HG02870 (cell line): Measurements from ENCODE around the gene AXDND1.
"Not testable (repeated sequence)": the region's sequence is repeated elsewhere in the genome, so short reads cannot be mapped to it uniquely, and the experiment has no call there.

ENCODE experiments used
- ATAC-seq: cut with Tn5 transposase; IDR thresholded peaks from one replicate; pipeline ENCODE4 v1.9.1; 2021; ENCODE audit warnings: mild to moderate bottlenecking, moderate library complexity; ENCODE audit not compliant: unreplicated experiment

Gene AXDND1

DNA sequence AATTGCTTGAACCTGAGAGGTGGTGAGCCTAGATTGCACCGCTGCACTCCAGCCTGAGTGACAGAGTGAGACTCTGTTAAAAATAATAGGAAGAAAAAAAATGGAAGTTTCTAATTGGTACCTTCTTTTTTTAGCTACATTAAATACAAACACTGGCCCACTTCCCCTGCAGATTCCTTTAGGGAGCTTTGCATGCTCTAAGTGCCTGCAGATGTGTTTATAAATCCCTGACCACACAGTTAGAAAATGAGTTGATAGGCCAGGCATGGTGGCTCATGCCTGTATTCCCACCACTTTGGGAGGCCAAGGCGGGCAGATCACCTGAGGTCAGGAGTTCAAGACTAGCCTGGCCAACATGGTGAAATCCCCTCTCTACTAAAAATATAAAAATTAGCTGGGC, 4.1 kb upstream of the AXDND1 start:
- not testable (repeated sequence) for ATAC-seq

DNA sequence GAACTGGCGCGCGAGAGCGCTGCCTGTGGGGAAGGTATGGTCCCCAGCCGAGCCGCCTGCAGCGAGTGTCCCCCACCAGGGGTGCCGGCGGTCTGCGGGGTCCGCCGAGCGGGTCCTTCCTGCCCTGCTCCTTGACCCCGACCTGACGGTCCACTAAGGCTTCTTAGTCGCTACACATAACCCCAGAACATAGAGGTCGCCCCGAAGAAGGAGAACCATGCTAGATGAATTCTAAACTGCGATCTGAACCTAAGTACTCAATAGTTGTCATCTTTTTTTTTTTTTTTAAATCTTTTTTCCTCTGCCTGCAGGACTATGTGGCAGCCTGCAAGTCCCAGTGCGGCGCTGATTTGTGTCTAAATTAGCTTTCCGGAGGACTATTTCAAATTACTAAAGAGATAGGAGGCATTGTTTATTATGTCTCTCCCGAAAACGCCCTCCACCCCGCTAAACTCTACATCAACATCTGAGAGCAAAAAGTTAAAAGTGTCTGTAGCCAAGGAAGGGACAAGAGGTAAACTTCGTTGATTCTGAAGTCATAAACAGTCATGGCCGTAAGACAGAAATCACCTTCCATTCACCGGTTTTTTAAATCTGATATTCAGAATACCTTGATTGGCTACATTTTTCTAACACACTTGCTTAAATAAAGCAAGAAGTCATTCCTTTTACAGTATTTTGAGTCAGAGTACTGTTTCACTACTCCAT, 476 bp downstream of the AXDND1 start:
- peak; percentile 0 for ATAC-seq

DNA sequence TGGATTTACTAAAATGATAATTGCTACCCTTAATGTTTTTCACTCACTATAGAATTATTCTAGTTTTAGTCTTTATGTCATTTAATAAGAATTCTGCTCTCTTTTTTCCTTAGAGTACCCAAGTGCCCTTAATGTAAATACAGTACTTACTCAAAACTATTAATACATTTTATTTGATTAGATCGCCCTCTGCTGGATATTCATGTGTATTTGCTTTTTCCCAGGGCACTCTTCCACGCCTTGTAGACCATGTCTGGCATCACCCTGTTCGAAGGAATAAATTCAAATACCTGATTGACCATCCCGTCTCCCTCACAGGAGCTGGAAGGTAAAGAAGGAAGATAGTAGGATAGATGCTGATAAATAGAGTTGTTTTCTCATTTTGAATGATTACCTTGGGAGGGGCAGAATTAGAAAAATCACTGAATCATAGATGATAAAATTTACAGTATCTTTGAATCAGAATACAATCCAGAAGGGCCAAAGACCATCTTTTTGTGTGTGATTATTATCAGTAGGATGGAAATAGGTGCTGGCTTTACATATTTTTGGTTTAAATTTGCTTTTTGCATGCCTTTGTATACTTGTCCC, 4.1 kb downstream of the AXDND1 start:
- ATAC-seq: no peak

DNA sequence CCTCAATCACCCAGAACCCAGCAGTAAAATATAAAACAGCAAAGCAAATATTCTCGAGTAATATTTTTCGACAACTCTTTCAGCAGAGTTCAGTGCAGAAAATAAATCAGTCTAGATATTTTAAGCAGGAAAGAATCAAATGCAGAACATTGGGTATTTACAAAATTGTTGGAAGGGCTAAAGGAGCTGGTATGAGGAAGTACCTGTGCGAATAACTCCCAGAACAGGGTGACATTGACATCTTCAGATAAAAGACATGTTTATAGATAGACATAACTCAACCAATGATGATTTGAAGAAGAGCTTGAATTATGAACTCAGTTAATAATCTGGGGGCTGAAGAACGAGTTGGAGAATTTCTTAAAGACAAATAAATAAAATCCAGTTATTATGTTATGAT, 6.4 kb downstream of the AXDND1 start:
- ATAC-seq: no peak

DNA sequence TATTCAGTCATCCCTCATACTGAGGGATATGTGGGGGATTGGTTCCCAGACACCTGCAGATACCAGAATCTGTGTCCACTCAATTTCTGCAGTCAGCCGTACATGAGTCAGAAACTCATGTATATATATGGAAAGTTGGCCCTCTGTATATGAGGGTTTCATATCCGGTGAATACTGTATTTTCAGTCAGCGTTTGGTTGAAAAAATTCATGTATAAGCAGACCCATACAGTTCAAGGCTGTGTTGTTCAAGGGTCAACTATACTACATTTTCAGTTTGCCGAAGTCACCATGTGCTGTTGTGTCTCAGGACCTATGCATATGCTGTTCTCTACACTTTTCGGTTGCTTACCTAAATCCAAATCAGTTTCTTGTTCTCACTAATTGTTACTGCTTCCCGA, 10.5 kb downstream of the AXDND1 start:
- ATAC-seq: no peak

DNA sequence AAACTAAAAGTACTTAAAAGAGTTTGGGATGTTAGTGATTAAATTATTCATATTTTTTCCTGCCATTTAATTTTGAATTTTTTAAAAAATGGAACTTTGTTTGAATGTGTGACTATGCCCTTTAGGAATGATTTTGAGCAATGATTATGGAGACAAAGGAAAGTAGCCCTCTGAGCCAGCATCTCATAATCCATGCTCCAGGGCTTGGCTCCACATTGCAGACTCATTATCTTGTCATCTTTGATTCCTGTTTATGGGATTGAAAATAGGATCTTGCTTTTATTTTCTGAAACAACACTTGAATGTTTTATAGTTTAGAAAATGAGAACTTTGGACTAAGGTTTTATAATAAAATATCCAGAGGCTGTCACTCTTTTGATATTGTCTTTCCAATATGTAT, 14.5 kb downstream of the AXDND1 start:
- no peak for ATAC-seq

DNA sequence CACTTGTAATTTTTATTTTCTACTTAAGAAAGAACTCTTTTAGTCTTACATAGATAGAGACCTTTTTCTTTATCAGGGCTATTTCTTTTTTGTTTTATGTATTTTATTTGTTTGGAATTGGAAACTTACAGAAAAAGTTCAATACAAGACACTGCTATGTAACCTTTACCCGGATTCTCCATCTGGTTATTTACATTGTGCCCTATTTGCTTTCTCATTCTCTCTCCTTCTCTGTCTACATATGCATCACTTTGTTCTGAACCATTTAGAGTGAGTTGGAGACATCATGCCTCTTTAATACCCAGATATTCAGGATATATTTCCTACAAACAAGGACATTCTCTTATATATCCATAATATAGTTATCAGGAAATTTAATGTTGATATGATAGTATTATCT, 18.3 kb downstream of the AXDND1 start:
- ATAC-seq: no peak

DNA sequence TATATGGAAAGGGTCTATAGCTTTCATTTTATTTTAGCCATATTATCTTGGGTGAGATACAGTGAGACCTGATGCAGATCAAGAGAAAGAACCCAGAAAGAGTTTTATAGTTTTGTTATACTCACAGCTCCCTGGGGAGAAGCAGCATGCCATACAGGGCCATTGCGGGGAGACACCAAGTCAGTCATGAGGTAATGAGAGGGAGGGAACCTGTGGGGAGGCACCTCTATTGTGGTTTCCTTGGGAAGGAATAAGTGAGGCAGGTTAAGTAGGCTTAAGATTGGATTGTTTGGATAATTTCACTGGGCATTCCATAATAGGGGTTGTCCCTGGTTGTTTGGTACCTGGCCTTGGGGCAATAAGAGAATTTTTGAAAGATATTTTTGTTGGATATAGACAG, 19.7 kb downstream of the AXDND1 start:
- no peak for ATAC-seq

DNA sequence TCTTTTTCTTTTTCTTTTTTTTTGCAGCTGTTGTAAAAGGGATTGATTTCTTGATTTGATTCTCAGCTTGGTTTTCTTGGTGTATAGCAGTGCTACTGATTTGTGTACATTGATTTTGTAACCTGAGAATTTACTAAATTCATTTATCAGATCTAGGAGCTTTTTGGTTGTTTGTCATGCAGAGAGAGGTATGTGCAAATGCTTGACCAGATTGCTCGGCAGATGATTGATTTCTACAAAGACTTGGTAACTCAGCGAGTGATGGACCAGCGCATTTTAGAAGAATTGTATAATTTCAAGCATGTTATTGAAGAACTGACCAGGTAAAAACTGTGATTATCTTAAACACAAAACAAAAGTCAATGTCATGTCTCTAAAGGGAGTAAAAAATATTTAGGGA, 27.9 kb downstream of the AXDND1 start:
- no peak for ATAC-seq

DNA sequence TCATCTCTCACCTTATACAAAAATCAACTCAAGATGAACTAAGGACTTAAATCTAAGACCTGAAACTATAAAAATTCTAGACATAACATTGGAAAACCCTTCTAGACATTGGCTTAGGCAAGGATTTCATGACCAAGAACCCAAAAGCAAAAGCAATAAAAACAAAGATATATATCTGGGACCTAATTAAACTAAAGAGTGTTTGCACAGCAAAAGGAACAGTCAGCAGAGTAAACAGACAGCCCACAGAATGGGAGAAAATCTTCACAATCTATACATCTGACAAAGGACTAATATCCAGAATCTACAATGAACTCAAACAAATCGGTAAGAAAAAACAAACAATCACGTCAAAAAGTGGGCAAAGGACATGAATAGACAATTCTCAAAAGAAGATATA, 33.6 kb downstream of the AXDND1 start:
- not testable (repeated sequence) for ATAC-seq

DNA sequence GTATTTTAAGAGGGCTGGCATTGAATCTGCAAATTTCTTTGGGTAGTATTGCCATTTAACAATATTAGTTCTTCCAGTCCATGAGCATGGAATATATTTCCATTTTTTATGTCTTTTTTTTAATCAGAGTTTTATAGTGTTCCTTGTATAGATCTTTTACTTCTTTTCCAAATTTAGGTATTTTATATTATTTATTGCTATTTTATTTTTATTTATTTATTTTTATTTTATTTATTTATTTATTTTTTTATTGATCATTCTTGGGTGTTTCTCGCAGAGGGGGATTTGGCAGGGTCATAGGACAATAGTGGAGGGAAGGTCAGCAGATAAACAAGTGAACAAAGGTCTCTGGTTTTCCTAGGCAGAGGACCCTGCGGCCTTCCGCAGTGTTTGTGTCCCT, 52.0 kb downstream of the AXDND1 start:
- not testable (repeated sequence) for ATAC-seq

DNA sequence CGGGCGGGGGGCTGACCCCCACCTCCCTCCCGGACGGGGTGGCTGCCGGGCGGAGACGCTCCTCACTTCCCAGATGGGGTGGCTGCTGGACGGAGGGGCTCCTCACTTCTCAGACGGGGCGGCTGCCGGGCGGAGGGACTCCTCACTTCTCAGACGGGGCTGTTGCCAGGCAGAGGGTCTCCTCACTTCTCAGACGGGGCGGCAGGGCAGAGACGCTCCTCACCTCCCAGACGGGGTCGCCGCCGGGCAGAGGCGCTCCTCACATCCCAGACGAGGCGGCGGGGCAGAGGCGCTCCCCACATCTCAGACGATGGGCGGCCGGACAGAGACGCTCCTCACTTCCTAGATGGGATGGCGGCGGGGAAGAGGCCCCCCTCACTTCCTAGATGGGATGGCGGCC, 52.9 kb downstream of the AXDND1 start:
- not testable (repeated sequence) for ATAC-seq

DNA sequence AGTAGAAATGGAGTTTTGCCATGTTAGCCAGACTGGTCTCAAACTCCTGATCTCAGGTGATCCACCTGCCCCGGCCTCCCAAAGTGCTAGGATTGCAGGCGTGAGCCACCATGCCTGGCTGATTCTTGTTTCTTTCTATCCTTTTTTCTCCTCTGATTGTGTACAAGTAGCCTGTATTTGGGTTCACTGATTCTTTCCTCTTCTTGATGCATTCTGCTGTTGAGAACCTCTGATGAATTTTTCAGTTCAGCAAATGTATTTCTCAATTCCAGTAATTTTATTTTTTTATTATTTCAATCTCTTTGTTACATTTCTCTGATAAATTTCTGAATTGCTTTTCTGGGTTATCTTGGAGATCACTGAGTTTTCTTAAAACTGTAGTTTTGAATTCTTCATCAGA, 58.8 kb downstream of the AXDND1 start:
- ATAC-seq: no peak

DNA sequence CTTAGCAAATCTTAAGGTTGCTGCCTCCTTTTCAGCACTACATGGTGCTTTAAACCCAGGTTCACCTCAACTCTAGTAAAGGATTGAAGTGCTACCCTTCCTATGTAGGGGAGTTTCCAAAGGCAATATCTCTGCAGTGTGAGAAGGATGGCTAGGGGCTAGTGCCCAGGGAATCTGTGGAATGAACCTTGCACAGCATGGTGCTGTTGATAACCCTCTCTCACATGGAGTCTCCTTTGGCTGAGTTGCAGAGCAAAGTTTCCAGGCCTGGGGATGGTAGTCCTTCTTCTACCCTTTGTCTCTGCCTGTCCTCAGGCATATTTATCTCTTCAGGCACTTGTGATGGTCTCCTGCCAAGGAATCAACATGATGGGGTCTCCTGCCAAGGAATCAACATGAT, 59.4 kb downstream of the AXDND1 start:
- no peak for ATAC-seq

DNA sequence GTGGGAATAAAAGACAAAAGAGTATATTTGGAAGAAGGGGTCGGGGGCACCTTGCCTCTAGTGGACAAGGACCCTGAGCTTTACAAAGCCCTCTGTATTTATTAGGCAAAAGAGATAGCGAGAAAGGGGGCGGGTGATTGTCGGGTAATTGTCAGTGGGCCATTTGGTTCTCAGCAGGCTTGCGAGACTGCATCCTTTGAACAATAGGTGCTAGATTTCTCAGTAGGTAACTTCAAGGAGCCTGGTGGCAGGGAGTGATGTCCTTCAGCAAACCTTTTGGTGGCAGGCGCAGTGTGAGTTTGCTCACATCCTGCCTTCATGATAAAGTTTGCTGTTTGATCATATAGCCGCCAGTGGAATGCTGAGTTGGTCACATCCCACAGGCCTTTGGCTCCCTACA, 71.4 kb downstream of the AXDND1 start:
- no peak for ATAC-seq

DNA sequence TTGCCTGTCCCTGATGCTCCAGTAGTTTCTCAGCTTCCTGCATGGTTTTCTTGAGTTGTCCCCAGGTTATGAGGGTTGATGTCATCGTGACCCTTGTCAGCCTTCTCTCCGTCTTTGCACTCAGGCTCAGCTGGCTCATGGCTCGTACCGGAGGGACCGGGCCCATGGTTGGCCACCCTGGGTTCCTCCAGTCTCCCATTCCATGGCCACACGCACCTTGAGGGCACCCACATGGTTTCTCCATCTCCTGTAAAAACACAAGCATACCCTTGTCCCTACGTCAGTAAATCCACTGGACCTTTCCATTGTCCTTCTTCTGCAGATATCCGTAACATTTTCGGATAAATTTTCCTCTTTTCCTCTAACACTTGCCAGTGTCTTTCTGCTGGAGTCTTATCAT, 73.9 kb downstream of the AXDND1 start:
- not testable (repeated sequence) for ATAC-seq

DNA sequence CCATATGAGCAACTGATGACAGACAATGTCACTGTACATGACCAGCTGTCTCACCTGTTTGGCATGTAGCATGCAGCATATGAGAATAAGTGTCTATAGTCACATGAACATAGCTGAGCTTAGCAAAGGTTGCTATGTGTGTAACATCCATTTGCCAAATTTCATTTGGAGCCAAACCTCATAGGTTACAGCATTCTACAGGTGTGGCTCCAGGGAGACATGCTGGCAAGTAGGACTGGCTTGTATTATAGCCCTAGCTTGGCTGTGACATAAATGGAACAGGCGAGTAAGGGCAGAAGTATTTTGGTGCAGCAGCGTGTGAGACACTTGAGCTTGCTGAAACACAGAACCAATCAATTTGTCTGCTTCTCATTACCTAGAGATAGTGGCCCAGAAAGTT, 74.5 kb downstream of the AXDND1 start:
- ATAC-seq: not testable (repeated sequence)

DNA sequence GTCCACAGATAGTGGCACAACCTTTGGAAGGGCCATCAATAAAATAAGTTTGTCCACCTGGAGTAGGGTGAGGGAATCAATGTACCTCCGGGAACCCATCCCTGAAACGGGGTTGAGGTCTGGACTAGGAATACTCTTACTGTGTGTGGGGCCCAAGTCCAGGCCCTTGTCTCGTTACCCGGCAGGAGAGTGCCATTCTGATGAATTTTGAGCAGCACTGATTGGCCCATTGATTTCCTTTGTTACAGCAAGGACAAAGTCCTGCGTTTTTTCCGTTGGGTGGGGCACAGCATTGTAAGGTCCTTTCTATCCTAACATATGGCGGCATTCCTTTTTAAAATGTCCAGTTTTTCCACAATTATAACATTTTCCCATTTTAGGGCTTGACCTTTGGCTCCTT, 75.2 kb downstream of the AXDND1 start:
- ATAC-seq: no peak

DNA sequence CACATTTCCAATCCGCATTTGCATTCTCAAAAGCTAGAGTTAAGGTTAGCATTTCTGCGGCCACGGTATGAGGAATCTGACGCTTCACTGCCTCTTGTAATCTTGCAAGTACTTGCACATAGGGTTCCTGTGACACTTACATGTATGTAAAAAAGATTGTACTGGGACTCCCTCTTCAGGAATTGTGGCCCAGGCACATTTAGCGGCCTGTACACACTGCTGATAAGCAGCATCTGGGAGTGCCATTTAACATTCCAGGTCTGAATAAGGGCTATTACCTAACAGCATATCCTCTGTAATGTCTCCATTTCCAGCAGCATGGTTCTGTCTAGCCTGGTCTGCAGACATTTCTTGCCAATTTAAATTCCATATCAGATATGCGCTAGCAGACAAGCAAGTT, 75.7 kb downstream of the AXDND1 start:
- ATAC-seq: no peak

DNA sequence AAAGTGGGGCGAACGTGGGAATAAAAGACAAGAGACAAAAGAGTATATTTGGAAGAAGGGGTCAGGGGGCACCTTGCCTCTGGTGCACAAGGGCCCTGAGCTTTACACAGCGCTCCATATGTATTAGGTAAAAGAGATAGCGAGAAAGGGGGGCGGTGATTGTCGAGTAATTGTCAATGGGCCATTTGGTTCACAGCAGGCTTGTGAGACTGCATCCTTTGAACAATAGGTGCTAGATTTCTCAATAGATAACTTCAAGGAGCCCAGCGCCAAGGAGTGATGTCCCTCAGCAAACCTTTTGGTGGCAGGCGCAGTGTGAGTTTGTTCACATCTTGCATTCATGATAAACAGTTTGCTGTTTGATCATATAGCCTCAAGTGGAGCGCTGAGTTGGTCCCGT, 77.1 kb downstream of the AXDND1 start:
- ATAC-seq: not testable (repeated sequence)

DNA sequence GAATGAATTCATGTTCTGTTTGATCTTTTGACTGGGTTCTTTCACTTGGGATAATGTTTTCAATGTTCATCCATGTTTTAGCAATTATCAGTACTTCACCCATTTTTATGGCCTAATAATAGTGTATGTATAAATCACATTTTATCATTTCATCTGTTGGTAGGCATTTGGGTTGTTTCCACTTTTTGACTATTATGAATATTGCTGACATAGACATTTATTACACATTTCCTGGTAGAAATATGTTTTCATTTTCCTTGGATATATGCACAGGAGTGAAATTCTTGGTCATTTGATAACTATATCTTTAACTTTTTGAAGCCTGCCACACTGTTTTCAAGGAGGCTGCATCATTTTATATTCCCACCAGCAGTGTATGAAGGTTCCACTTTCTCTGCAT, 79.8 kb downstream of the AXDND1 start:
- no peak for ATAC-seq

DNA sequence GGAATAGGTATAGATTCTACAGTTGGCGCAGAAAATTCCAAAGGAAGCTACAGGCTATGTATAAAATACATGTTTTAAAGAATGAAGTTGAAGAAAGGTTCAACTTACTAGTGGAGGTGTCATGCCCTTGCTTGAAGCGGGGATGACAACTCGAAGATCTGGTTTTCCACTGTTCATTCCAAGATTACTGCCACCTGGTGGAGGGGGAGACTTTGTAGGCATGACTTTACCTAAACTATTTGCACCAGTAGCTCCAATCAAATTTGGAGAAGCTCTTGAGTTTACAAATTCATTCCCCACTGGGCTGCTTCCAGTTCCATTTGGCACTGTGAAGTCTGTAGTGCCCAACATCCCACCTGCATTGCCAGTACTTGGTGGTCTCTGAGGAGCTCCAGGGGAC, 81.7 kb downstream of the AXDND1 start:
- ATAC-seq: no peak
